ENCODE data around the gene STK4.

Gene STK4

DNA sequence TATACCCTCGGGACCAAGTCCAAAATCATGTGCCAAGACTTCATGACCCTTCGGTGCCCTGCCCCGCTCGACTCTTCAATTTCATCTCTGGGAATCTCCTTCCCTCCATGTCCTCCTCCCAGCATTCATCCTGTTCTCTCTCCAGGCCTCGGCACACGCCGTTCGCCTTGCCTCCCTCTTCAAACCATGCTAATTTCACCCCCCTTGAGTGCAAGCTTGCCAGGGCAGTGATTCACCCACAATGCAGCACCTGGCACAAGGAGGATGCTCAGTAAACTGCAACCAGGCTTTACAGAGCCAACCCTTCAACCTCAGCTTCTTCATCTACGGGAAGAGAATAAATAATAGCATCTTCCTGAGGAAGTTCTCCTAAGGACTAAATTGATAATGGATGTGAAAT lies 130.5 kb downstream of the STK4 start:
- H3K27me3 ChIP-seq (ENCODE audit: control insufficient read depth, insufficient read depth, low read length) = peaks cover 48% of the 10 kb centered on the region
- no peaks in the 10 kb centered on the region for H3K36me3 ChIP-seq (ENCODE audit: control insufficient read depth, low read depth, low read length)
- no peak overlapping the region for H3K9ac ChIP-seq (ENCODE audit: low read length)
- H3K4me1 ChIP-seq (ENCODE audit: control insufficient read depth, low read depth, low read length) = peaks cover 4% of the 10 kb centered on the region
- H3K9me3 ChIP-seq (ENCODE audit: control insufficient read depth, low read depth, low read length) = no peaks in the 10 kb centered on the region
- H3K4me3 ChIP-seq (ENCODE audit: low read length) = no peak overlapping the region
- H3K27ac ChIP-seq (ENCODE audit: low read length) = no peak overlapping the region

DNA sequence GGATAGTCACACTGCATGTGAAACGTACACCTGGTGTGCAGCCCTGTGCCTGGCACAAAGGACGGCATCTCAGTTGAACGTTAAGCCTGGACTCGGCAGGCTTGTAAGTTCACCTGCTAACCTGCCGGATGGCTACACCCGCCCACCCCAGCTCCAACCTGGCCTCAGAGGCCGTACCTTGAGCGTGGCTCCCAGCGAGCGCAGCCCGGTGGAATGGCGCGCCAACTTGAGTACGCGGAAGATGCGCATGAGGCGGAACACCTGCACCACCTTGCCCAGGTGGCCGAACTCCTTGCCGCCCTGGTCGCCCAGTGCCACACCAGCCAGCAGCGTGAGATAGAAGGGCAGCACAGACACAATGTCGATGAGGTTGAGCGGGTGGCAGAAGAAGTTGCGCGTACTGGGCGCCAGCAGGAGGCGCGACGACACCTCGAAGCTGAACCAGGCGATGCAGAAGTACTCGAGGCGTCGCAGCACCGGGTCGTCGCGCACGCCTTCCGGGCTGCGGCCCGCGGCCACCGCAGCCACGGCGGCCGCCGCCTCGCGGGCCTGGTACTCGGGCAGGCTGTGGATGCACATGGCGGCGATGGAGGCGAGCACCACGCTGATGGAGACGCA lies 131.3 kb downstream of the STK4 start:
- Histone ChIP-seq H3K27me3 (ENCODE audit: control insufficient read depth, insufficient read depth, low read length) (peaks cover 48% of the 10 kb centered on the region), H3K9ac (ENCODE audit: low read length) (no peak overlapping the region), H3K4me1 (ENCODE audit: control insufficient read depth, low read depth, low read length) (peaks cover 4% of the 10 kb centered on the region), H3K36me3 (ENCODE audit: control insufficient read depth, low read depth, low read length) (no peaks in the 10 kb centered on the region), H3K4me3 (ENCODE audit: low read length) (no peak overlapping the region), H3K27ac (ENCODE audit: low read length) (no peak overlapping the region), H3K9me3 (ENCODE audit: control insufficient read depth, low read depth, low read length) (no peaks in the 10 kb centered on the region)

DNA sequence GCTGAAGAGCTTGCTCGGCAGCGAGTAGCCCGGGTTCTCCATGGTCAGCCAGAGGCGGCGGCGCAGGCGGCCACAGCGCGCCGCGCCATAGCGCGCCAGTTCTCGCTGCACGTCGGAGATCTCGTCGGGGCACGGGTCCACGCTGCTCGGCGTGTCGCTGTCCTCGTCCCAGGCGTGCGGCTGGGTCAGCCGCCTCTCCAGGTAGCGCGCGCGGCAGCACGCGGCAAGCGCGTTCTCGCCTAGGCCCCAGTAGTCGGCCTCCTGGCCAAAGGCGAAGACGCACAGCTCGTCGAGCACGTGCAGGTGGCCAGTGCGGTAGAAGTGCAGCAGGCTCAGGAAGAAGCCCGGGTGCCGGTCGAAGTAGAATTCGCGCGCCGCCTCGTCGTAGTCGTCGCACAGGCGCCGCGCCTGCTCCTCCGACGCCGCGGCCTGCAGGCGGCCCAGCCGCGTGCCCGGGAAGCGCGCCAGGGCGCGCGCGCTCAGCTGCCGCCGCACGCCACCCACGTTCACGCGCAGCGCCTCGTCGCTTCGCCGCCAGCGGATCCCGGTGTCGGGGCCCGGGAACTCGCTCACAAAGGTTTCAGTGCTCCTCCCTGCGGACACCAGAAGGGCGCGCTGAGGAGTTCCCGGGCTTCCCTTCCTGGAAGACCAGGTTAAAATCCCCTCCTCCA lies 131.9 kb downstream of the STK4 start:
- Histone ChIP-seq H3K27me3 (ENCODE audit: control insufficient read depth, insufficient read depth, low read length) (peaks cover 48% of the 10 kb centered on the region), H3K27ac (ENCODE audit: low read length) (no peak overlapping the region), H3K4me1 (ENCODE audit: control insufficient read depth, low read depth, low read length) (peaks cover 4% of the 10 kb centered on the region), H3K9me3 (ENCODE audit: control insufficient read depth, low read depth, low read length) (no peaks in the 10 kb centered on the region), H3K36me3 (ENCODE audit: control insufficient read depth, low read depth, low read length) (no peaks in the 10 kb centered on the region), H3K4me3 (ENCODE audit: low read length) (no peak overlapping the region), H3K9ac (ENCODE audit: low read length) (no peak overlapping the region)

DNA sequence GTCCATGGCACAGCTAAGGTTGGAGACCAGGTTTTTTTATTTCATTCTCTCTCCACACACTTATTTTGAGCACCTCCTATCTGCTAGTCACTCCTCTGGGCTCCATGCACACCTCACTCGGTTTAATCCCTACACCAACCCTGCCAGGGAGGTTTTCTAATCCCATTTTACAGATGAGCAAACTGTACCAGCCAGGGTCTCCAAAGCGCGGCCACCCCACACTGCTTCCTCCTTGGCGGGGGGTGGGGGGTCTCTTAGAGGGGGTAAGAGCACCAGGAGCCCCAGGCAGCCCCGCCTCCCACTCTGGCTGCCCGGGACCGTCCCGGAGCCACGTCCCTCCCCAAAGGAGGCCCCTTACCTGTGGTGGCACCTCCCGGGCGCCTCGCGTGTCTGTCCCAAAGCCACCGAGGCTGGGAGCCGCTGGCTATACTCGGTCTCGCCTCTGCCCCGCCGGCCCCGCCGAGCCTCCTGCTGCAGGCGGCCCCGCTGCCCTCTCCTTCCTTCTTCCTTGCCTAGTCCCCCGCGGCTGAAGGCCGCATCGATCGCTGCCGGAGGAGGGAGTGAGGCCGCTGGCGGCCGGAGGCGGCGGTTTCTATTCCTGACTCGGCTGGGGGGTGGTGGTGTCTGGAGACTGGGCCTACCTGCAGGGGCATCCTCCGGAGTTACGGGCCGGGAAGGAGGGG lies 134.4 kb downstream of the STK4 start, which contains the start of gene KCNS1:
KCNS1 (minus strand) TSS at position 565 of the 683 bp plus-strand sequence. CDS start 1,891 bp downstream, outside the sequence.
- Histone ChIP-seq H3K27me3 (ENCODE audit: control insufficient read depth, insufficient read depth, low read length) (peaks cover 48% of the 10 kb centered on the region), H3K4me3 (ENCODE audit: low read length) (peak within 1 kb of the TSS; percentile 20), H3K36me3 (ENCODE audit: control insufficient read depth, low read depth, low read length) (no peaks in the 10 kb centered on the region), H3K27ac (ENCODE audit: low read length) (no peak within 1 kb of the TSS), H3K9ac (ENCODE audit: low read length) (no peak within 1 kb of the TSS), H3K9me3 (ENCODE audit: control insufficient read depth, low read depth, low read length) (no peaks in the 10 kb centered on the region), H3K4me1 (ENCODE audit: control insufficient read depth, low read depth, low read length) (peaks cover 4% of the 10 kb centered on the region)

DNA sequence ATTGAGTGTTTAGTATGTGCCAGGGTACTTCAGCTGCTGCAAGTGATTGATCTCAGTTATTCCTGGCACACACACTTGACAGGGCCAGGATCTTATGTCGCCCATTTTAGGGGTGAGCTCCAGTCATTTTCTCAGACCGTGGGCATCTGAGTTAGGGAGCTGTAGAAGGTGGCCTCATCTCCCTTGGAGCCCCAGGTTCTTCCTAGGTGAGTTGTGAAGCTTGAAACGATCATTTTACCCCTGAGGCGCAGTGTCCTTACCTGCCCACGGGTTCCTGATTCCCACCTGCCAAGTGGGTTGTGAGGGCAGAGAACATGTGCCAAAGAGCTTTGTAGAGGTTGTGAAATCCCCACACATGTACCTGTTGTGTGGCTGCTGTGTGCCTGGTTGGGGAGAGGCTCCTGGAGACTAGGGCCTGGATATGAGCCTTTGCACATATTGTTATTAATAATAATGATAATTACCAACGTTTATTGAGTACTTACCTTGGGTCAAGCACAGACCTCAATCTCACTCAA lies 135.1 kb downstream of the STK4 start:
- H3K4me1 ChIP-seq (ENCODE audit: control insufficient read depth, low read depth, low read length) = peaks cover 4% of the 10 kb centered on the region
- no peaks in the 10 kb centered on the region for H3K36me3 ChIP-seq (ENCODE audit: control insufficient read depth, low read depth, low read length)
- H3K9me3 ChIP-seq (ENCODE audit: control insufficient read depth, low read depth, low read length) = no peaks in the 10 kb centered on the region
- H3K27ac ChIP-seq (ENCODE audit: low read length) = no peak overlapping the region
- no peak overlapping the region for H3K9ac ChIP-seq (ENCODE audit: low read length)
- peaks cover 48% of the 10 kb centered on the region for H3K27me3 ChIP-seq (ENCODE audit: control insufficient read depth, insufficient read depth, low read length)
- peak overlapping the region; percentile 20 for H3K4me3 ChIP-seq (ENCODE audit: low read length)

DNA sequence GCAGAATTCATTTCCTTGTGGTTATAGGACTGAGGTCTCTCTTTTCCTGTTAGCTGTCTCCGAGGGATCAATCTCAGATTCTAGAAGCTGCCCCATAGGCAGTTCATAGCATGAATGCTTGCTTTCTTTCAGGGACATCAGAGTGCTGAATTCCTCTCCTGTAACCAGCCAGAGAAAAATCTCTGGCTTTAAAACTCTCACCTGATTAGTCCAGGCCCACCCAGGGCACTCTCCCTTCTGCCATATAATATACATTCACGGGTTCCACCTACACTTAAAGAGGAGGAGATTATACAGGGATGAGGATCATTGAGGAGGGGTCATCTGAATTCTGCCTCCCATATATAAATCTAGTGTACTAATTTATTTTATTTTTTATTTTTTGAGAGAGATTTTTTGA lies 136.8 kb downstream of the STK4 start:
- H3K27me3 ChIP-seq (ENCODE audit: control insufficient read depth, insufficient read depth, low read length) = peaks cover 34% of the 10 kb centered on the region
- H3K4me3 ChIP-seq (ENCODE audit: low read length) = no peak overlapping the region
- no peak overlapping the region for H3K27ac ChIP-seq (ENCODE audit: low read length)
- H3K36me3 ChIP-seq (ENCODE audit: control insufficient read depth, low read depth, low read length) = no peaks in the 10 kb centered on the region
- H3K9ac ChIP-seq (ENCODE audit: low read length) = no peak overlapping the region
- peaks cover 4% of the 10 kb centered on the region for H3K4me1 ChIP-seq (ENCODE audit: control insufficient read depth, low read depth, low read length)
- H3K9me3 ChIP-seq (ENCODE audit: control insufficient read depth, low read depth, low read length) = no peaks in the 10 kb centered on the region

DNA sequence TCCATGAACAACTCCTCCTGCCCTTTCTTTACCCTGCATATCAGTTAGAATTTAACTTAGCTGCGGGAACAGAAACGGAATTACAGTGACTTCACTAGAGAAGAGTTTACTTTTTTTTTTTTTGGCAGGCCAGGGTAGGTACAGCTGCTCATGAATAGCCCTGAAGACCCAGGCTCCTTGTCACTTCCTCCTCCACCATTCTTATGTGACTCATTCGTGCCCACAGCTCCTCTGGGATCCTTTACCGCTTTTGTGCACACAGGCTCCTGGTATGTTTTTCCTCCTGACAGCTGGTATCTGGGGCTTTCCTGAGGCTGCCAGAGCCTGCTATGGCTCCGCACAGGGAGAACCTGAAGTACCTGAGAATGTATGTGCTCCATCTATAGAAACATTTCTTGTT lies 138.5 kb downstream of the STK4 start:
- no peak overlapping the region for H3K9ac ChIP-seq (ENCODE audit: low read length)
- no peak overlapping the region for H3K27ac ChIP-seq (ENCODE audit: low read length)
- H3K27me3 ChIP-seq (ENCODE audit: control insufficient read depth, insufficient read depth, low read length) = peaks cover 19% of the 10 kb centered on the region
- H3K9me3 ChIP-seq (ENCODE audit: control insufficient read depth, low read depth, low read length) = no peaks in the 10 kb centered on the region
- H3K4me1 ChIP-seq (ENCODE audit: control insufficient read depth, low read depth, low read length) = no peaks in the 10 kb centered on the region
- H3K36me3 ChIP-seq (ENCODE audit: control insufficient read depth, low read depth, low read length) = no peaks in the 10 kb centered on the region
- no peak overlapping the region for H3K4me3 ChIP-seq (ENCODE audit: low read length)

DNA sequence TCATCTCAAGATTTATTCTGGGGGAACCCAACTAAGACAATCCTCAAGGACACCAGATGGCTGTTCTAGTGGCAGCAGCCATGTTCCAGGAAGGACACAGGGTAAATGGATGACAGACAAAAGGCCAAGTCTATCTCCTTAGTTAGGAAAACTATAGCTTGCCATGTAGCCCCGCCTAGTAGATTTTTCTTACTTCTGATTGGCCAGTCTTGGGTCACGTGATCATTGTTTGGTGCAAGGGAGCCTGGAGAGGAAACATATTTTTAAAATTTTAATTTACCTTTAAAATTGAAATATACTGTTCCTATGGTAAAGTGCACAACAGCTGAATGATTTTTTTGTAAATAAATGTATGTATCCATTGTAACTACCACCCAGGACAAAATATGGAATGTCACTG lies 139.0 kb downstream of the STK4 start:
- Histone ChIP-seq H3K27me3 (ENCODE audit: control insufficient read depth, insufficient read depth, low read length) (peaks cover 14% of the 10 kb centered on the region), H3K9ac (ENCODE audit: low read length) (no peak overlapping the region), H3K36me3 (ENCODE audit: control insufficient read depth, low read depth, low read length) (no peaks in the 10 kb centered on the region), H3K4me1 (ENCODE audit: control insufficient read depth, low read depth, low read length) (no peaks in the 10 kb centered on the region), H3K9me3 (ENCODE audit: control insufficient read depth, low read depth, low read length) (no peaks in the 10 kb centered on the region), H3K4me3 (ENCODE audit: low read length) (no peak overlapping the region), H3K27ac (ENCODE audit: low read length) (no peak overlapping the region)

DNA sequence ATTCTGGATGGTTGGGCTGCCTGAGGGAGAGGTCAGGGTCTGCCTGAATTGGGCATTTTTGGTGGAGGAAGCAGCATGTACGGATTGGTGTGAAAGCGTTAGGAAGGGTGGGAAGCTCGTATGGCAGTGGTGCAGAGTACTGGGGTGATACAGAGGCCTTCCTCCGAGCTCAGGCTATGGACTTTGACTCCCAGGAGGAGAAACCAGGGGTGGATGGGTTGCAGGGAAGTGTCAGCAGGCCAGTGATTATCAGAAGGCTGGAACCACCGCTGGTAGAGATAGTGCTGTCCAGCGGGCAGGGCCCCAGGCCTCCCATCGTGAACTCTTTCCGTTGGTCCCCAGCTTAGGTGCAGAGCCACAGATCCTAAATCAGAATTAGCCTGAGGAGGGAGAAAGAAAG lies 143.3 kb downstream of the STK4 start:
- H3K9ac ChIP-seq (ENCODE audit: low read length) = no peak overlapping the region
- no peaks in the 10 kb centered on the region for H3K9me3 ChIP-seq (ENCODE audit: control insufficient read depth, low read depth, low read length)
- no peak overlapping the region for H3K4me3 ChIP-seq (ENCODE audit: low read length)
- no peaks in the 10 kb centered on the region for H3K4me1 ChIP-seq (ENCODE audit: control insufficient read depth, low read depth, low read length)
- no peaks in the 10 kb centered on the region for H3K36me3 ChIP-seq (ENCODE audit: control insufficient read depth, low read depth, low read length)
- H3K27ac ChIP-seq (ENCODE audit: low read length) = no peak overlapping the region
- H3K27me3 ChIP-seq (ENCODE audit: control insufficient read depth, insufficient read depth, low read length) = no peaks in the 10 kb centered on the region

DNA sequence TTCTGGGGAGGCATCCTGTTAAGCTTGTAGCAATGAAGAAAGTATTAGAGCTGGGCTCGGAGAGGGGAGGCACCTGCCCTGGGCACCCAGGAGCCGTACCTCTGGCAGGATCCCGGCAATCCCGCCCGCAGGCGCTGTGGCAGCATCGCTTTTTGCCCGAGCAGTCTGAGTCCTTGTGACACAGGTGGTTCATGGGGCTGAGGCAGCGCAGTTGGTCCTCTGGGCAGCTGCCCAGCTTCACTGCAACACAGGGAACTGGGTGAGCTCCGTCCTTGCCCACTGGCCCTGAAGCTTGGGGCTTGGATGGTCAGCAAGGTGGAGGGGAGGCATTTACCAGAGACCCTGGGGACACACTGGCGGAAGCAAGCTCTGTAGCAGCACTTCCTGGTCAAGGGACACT lies 144.0 kb downstream of the STK4 start:
- Histone ChIP-seq H3K36me3 (ENCODE audit: control insufficient read depth, low read depth, low read length) (no peaks in the 10 kb centered on the region), H3K4me3 (ENCODE audit: low read length) (no peak overlapping the region), H3K9me3 (ENCODE audit: control insufficient read depth, low read depth, low read length) (no peaks in the 10 kb centered on the region), H3K27me3 (ENCODE audit: control insufficient read depth, insufficient read depth, low read length) (no peaks in the 10 kb centered on the region), H3K27ac (ENCODE audit: low read length) (no peak overlapping the region), H3K9ac (ENCODE audit: low read length) (no peak overlapping the region), H3K4me1 (ENCODE audit: control insufficient read depth, low read depth, low read length) (no peaks in the 10 kb centered on the region)

DNA sequence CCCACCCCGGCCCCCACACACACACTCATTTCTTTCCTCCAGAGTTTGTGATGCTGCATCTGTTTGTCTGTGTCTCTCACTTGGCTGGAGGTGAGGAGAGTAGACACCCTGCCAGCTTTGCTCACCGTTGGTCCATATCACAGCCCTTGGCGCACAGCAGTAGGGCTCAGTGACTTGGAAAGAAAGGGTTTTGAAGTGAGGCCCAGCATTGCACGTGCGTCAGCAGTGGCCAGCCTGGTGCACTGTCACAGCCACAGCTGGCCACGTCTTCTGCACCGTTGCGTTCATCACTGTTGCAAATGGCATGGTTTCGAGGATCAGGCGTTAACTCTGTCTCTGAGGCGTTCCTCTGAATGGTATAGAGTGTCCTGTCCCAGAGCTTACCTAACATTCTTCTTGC lies 145.0 kb downstream of the STK4 start:
- Histone ChIP-seq H3K36me3 (ENCODE audit: control insufficient read depth, low read depth, low read length) (no peaks in the 10 kb centered on the region), H3K27me3 (ENCODE audit: control insufficient read depth, insufficient read depth, low read length) (no peaks in the 10 kb centered on the region), H3K4me3 (ENCODE audit: low read length) (no peak overlapping the region), H3K4me1 (ENCODE audit: control insufficient read depth, low read depth, low read length) (no peaks in the 10 kb centered on the region), H3K9me3 (ENCODE audit: control insufficient read depth, low read depth, low read length) (no peaks in the 10 kb centered on the region), H3K27ac (ENCODE audit: low read length) (no peak overlapping the region), H3K9ac (ENCODE audit: low read length) (no peak overlapping the region)

Data from iPS-18a (cell line).